GM12891 (cell line): Measurements from ENCODE around the gene TMEM129.
"Not testable (repeated sequence)": the region's sequence is repeated elsewhere in the genome, so short reads cannot be mapped to it uniquely, and the experiment has no call there.

Experiments used
- DNase-seq: peaks from one replicate; pipeline ENCODE4 v3.0.0; 2011; ENCODE audit warnings: low spot score; ENCODE audit not compliant: insufficient read length
- FAIRE-seq: peaks from 2 replicates; lab custom pipeline; 2011; peaks lifted over from hg19 to GRCh38; lab: Jason Lieb, UNC
- PAX5 ChIP-seq: IDR thresholded peaks from 2 replicates; pipeline ENCODE4 v1.6.1; 2011; ENCODE audit warnings: low read length, moderate library complexity, mild to moderate bottlenecking; ENCODE audit not compliant: insufficient read depth, severe bottlenecking
- POLR2A ChIP-seq: IDR thresholded peaks from 2 replicates; pipeline ENCODE4 v1.6.1; 2011; ENCODE audit warnings: low read depth, low read length, control low read depth
- POLR2AphosphoS5 ChIP-seq: IDR thresholded peaks from 2 replicates; pipeline ENCODE4 v1.6.1; 2011; ENCODE audit warnings: low read depth, low read length, control low read depth
- POU2F2 ChIP-seq: IDR thresholded peaks from 2 replicates; pipeline ENCODE4 v1.6.1; 2011; ENCODE audit warnings: low read depth, mild to moderate bottlenecking, control low read depth, low read length, moderate library complexity
- SPI1 ChIP-seq: IDR thresholded peaks from 2 replicates; pipeline ENCODE4 v1.6.1; 2011; ENCODE audit warnings: low read depth, low read length, control low read depth
- TAF1 ChIP-seq: IDR thresholded peaks from 2 replicates; pipeline ENCODE4 v1.6.1; 2011; ENCODE audit warnings: low read depth, low read length, control low read depth

TMEM129 gene

GRCh38 chr4:1675802-1676137 is 45.4 kb downstream of the TMEM129 start:
- no peak for FAIRE-seq
- TF ChIP-seq POLR2A (no peak), POU2F2 (no peak), TAF1 (no peak), PAX5 (no peak), SPI1 (no peak), POLR2AphosphoS5 (no peak)
- no peak for DNase-seq

- DNase-seq (no peak), FAIRE-seq (no peak)
- TF ChIP-seq PAX5 = no peak
- no peak for TF ChIP-seq SPI1
- no peak for TF ChIP-seq TAF1
- TF ChIP-seq POLR2A = no peak
- no peak for TF ChIP-seq POLR2AphosphoS5
Observed at GRCh38 chr4:1675136-1675801, 45.9 kb downstream of the TMEM129 start.

- FAIRE-seq = no peak
- no peak for DNase-seq
- TF ChIP-seq POLR2A (no peak), SPI1 (no peak), POLR2AphosphoS5 (no peak), PAX5 (no peak), POU2F2 (no peak), TAF1 (no peak)
Observed at GRCh38 chr4:1674682-1675081, 46.4 kb downstream of the TMEM129 start.

GRCh38 chr4:1673671-1674070 is 47.5 kb downstream of the TMEM129 start:
- TF ChIP-seq TAF1 (no peak), POLR2AphosphoS5 (no peak), POU2F2 (no peak), SPI1 (no peak), POLR2A (no peak), PAX5 (no peak)
- no peak for FAIRE-seq

GRCh38 chr4:1671011-1671410 is 50.1 kb downstream of the TMEM129 start:
- not testable (repeated sequence) for DNase-seq, FAIRE-seq

More at GRCh38 chr4:1673671-1674070, 47.5 kb downstream of the TMEM129 start:
- DNase-seq = no peak

- DNase-seq (no peak), FAIRE-seq (no peak)
- TF ChIP-seq POLR2AphosphoS5 (no peak), PAX5 (no peak), TAF1 (no peak), POLR2A (no peak), SPI1 (no peak), POU2F2 (no peak)
Observed at GRCh38 chr4:1670279-1670678, 50.8 kb downstream of the TMEM129 start.

GRCh38 chr4:1669850-1670249 is 51.3 kb downstream of the TMEM129 start:
- TF ChIP-seq POLR2AphosphoS5 = no peak
- TF ChIP-seq POLR2A = no peak
- TF ChIP-seq TAF1 = no peak
- no peak for TF ChIP-seq PAX5
- no peak for TF ChIP-seq SPI1
- no peak for TF ChIP-seq POU2F2
- DNase-seq (no peak), FAIRE-seq (no peak)

GRCh38 chr4:1669270-1669669 is 51.9 kb downstream of the TMEM129 start:
- FAIRE-seq (no peak), DNase-seq (no peak)
- TF ChIP-seq POU2F2 (no peak), TAF1 (no peak), SPI1 (no peak), POLR2AphosphoS5 (no peak), POLR2A (no peak), PAX5 (no peak)

GRCh38 chr4:1668488-1668840 is 52.7 kb downstream of the TMEM129 start:
- FAIRE-seq = no peak
- DNase-seq = no peak
- TF ChIP-seq SPI1 = no peak
- no peak for TF ChIP-seq POLR2A
- TF ChIP-seq POU2F2 = no peak
- no peak for TF ChIP-seq POLR2AphosphoS5
- no peak for TF ChIP-seq TAF1
- TF ChIP-seq PAX5 = no peak

- no peak for DNase-seq
- FAIRE-seq = no peak
- TF ChIP-seq PAX5 (no peak), TAF1 (no peak), POU2F2 (no peak)
Observed at GRCh38 chr4:1667273-1667672, 53.9 kb downstream of the TMEM129 start.
